ENCODE data around the gene SLC12A8. TPM values are rescaled to one million over a fixed set of nuclear protein-coding genes. Genes with fewer than 3 reads are reported as not detected.

The SLC12A8 gene
- total and polyA plus RNA-seq, 2 donors (not counting 1 experiment from before 2014, with no cell fraction given): 15.1 to 19.5 TPM

GRCh38 chr3:125120379-125121122 is 92.0 kb downstream of the SLC12A8 start:
- TF ChIP-seq EZH2 (IDR thresholded peaks at IDR 0.05; ENCODE audit: low read length, missing control alignments): no peak
- no peak for TF ChIP-seq CTCF (conservative IDR thresholded peaks at IDR 0.05 in 1 of 2, IDR thresholded peaks at IDR 0.05 in 1 of 2; ENCODE audit: low read depth in 1 of 2, low read length in 2 of 2)
- Histone ChIP-seq H3K27me3 (ENCODE audit: control insufficient read depth, insufficient read depth, low read length) (no peaks in the 10 kb centered on the region), H4K20me1 (ENCODE audit: control insufficient read depth, extremely low read depth, insufficient read depth, low read length) (no peaks in the 10 kb centered on the region), H3K9ac (ENCODE audit: insufficient read depth, low read length) (no peak overlapping the region), H3K79me2 (ENCODE audit: control insufficient read depth, insufficient read depth, low read length) (no peaks in the 10 kb centered on the region), H3K4me2 (ENCODE audit: extremely low read depth, insufficient read depth, low read length) (no peak overlapping the region), H3K9me3 (ENCODE audit: control insufficient read depth, insufficient read depth, low read depth, low read length) (no peaks in the 10 kb centered on the region), H2AFZ (ENCODE audit: low read length) (peak overlapping the region; percentile 54), H3K4me1 (ENCODE audit: control insufficient read depth, extremely low read depth, insufficient read depth, low read length) (peaks cover 32% of the 10 kb centered on the region), H3K36me3 (ENCODE audit: control insufficient read depth, insufficient read depth, low read length) (no peaks in the 10 kb centered on the region), H3K4me3 (replicated peaks in 1 of 4; ENCODE audit: control extremely low read depth in 1 of 4, insufficient read depth in 1 of 4, low read depth in 3 of 4, low read length in 4 of 4) (peak overlapping the region in 1 of 4 experiments; percentile 9), H3K27ac (ENCODE audit: insufficient read depth, low read length) (peak overlapping the region; percentile 29)
- DNase-seq (ENCODE audit: low read depth in 2 of 2): peak in 1 of 2 donors; percentile 67

GRCh38 chr3:125119752-125120378 is 92.7 kb downstream of the SLC12A8 start:
- Histone ChIP-seq H3K4me2 (ENCODE audit: extremely low read depth, insufficient read depth, low read length) (no peak overlapping the region), H3K4me1 (ENCODE audit: control insufficient read depth, extremely low read depth, insufficient read depth, low read length) (peaks cover 30% of the 10 kb centered on the region), H3K79me2 (ENCODE audit: control insufficient read depth, insufficient read depth, low read length) (no peaks in the 10 kb centered on the region), H3K27ac (ENCODE audit: insufficient read depth, low read length) (no peak overlapping the region), H4K20me1 (ENCODE audit: control insufficient read depth, extremely low read depth, insufficient read depth, low read length) (no peaks in the 10 kb centered on the region), H3K9ac (ENCODE audit: insufficient read depth, low read length) (no peak overlapping the region), H3K27me3 (ENCODE audit: control insufficient read depth, insufficient read depth, low read length) (no peaks in the 10 kb centered on the region), H3K9me3 (ENCODE audit: control insufficient read depth, insufficient read depth, low read depth, low read length) (no peaks in the 10 kb centered on the region), H3K36me3 (ENCODE audit: control insufficient read depth, insufficient read depth, low read length) (no peaks in the 10 kb centered on the region), H3K4me3 (replicated peaks in 1 of 4; ENCODE audit: control extremely low read depth in 1 of 4, insufficient read depth in 1 of 4, low read depth in 3 of 4, low read length in 4 of 4) (no peak overlapping the region), H2AFZ (ENCODE audit: low read length) (peak overlapping the region; percentile 54)
- peak in 1 of 2 donors; percentile 55 for DNase-seq (ENCODE audit: low read depth in 2 of 2)
- TF ChIP-seq CTCF (conservative IDR thresholded peaks at IDR 0.05 in 1 of 2, IDR thresholded peaks at IDR 0.05 in 1 of 2; ENCODE audit: low read depth in 1 of 2, low read length in 2 of 2) (no peak), EZH2 (IDR thresholded peaks at IDR 0.05; ENCODE audit: low read length, missing control alignments) (no peak)

GRCh38 chr3:125118600-125118999 is 93.9 kb downstream of the SLC12A8 start:
- Histone ChIP-seq H3K4me2 (ENCODE audit: extremely low read depth, insufficient read depth, low read length) (no peak overlapping the region), H3K9ac (ENCODE audit: insufficient read depth, low read length) (no peak overlapping the region), H3K27ac (ENCODE audit: insufficient read depth, low read length) (no peak overlapping the region), H3K36me3 (ENCODE audit: control insufficient read depth, insufficient read depth, low read length) (no peaks in the 10 kb centered on the region), H3K4me1 (ENCODE audit: control insufficient read depth, extremely low read depth, insufficient read depth, low read length) (peaks cover 30% of the 10 kb centered on the region), H4K20me1 (ENCODE audit: control insufficient read depth, extremely low read depth, insufficient read depth, low read length) (no peaks in the 10 kb centered on the region), H2AFZ (ENCODE audit: low read length) (no peak overlapping the region), H3K27me3 (ENCODE audit: control insufficient read depth, insufficient read depth, low read length) (no peaks in the 10 kb centered on the region), H3K9me3 (ENCODE audit: control insufficient read depth, insufficient read depth, low read depth, low read length) (no peaks in the 10 kb centered on the region), H3K4me3 (replicated peaks in 1 of 4; ENCODE audit: control extremely low read depth in 1 of 4, insufficient read depth in 1 of 4, low read depth in 3 of 4, low read length in 4 of 4) (no peak overlapping the region), H3K79me2 (ENCODE audit: control insufficient read depth, insufficient read depth, low read length) (no peaks in the 10 kb centered on the region)
- no peak for DNase-seq (ENCODE audit: low read depth in 2 of 2)
- no peak for TF ChIP-seq CTCF (conservative IDR thresholded peaks at IDR 0.05 in 1 of 2, IDR thresholded peaks at IDR 0.05 in 1 of 2; ENCODE audit: low read depth in 1 of 2, low read length in 2 of 2)
- no peak for TF ChIP-seq EZH2 (IDR thresholded peaks at IDR 0.05; ENCODE audit: low read length, missing control alignments)
